Body of pancreas (tissue), 4 donors: ENCODE measurements around the gene HNRNPR. TPM values are rescaled to one million over a fixed set of nuclear protein-coding genes. Genes with fewer than 3 reads are reported as not detected.

Experiments used
- ATAC-seq: fragments of 150-250 bp; one replicate; pipeline ENCODE4 v1.9.1; 2016
- DNase-seq, 4 donors: peaks; one replicate each; pipeline ENCODE4 v3.0.0-alpha.2; 2019
- H3K27ac ChIP-seq, 4 donors: fragments of 200-600 bp; sonication (generic); 1 replicate in 3 of 4; 2 replicates in 1 of 4; pipeline versions ENCODE4 v1.5.1 to v1.6.1; 2016 to 2019; ENCODE audit warnings: mild to moderate bottlenecking in 1 of 4, mixed read lengths in 1 of 4, moderate library complexity in 1 of 4
- H3K27me3 ChIP-seq, 2 donors: fragments of 200-600 bp; sonication (generic); one replicate each; pipeline ENCODE4 v1.6.0; 2016; ENCODE audit warnings: mild to moderate bottlenecking in 1 of 2
- H3K36me3 ChIP-seq, 2 donors: fragments of 200-600 bp; sonication (generic); replicated peaks in 1 of 2; 2 replicates each; pipeline ENCODE4 v1.5.1; 2016; ENCODE audit warnings: low read depth in 2 of 2; ENCODE audit not compliant: insufficient read depth in 1 of 2
- H3K4me1 ChIP-seq: fragments of 200-600 bp; sonication (generic); one replicate; pipeline ENCODE4 v1.6.0; 2016
- H3K4me3 ChIP-seq, 2 donors: fragments of 200-600 bp; sonication (generic); 1 replicate in 1 of 2; 2 replicates in 1 of 2; pipeline ENCODE4 v1.5.1; 2016 to 2019
- H3K9me3 ChIP-seq, 3 donors: fragments of 200-600 bp; sonication (generic); 1 replicate in 2 of 3; 2 replicates in 1 of 3; pipeline ENCODE4 v1.5.1; 2016
- POLR2A ChIP-seq, 3 donors: fragments of 450-650 bp; IDR thresholded peaks; one replicate each; pipeline ENCODE4 v1.6.1; 2016; ENCODE audit warnings: antibody characterized with exemption in 3 of 3, mild to moderate bottlenecking in 2 of 3
- WGBS, 2 donors: methylation state at CpG; one replicate each; pipeline ENCODE4 v1.1.5; 2017; 5-methylcytosine and 5-hydroxymethylcytosine counted together
- intact Hi-C: fragments of 100-400 bp; cut with DNase I; formaldehyde crosslinking; loops from one replicate; pipeline ENCODE4 v1.15.1; 2023
- total RNA-seq, 2 donors: library from RNA; depleted of rRNA; stranded (reverse); fragments of >200 nt; gene quantifications; one replicate each; pipeline ENCODE4 v1.1.0, GENCODE V29; 2016
- TF ChIP-seq, protein P1 (sequence below), 7 experiments: fragments of 450-650 bp in 4 of 7; fragments of 200-600 bp in 3 of 7; sonication (generic) in 3 of 7; IDR thresholded peaks; one replicate each; pipeline ENCODE4 v1.5.1; 2016 to 2019; ENCODE audit warnings: antibody characterized with exemption in 7 of 7

HNRNPR gene
- total RNA-seq, 2 donors from 2014 or later, result 34.2 to 41.2 TPM

DNA sequence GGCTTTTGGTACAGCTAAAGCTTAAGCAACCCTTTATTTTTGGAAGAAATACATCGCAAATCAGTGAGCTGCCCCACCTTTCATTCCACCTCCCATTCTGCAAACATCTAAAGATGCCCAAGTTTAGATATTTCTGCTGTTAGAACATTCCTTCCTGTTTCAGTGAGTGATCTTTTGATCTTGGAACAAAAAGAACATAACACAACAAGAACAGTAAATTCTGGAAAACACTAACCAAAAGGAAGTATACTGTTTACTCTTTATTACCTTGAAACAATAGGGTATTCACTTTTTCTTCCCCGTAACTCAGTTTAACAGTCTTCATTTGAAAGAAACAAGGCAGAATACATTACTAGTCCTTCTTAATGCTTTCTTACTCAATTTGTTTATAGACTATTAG lies 40.6 kb downstream of the HNRNPR start:
- Histone ChIP-seq H3K27ac (no peak overlapping the region), H3K4me1 (peaks cover 5% of the 10 kb centered on the region)
- 77 to 86% methylated on average over 2 of the region's 2 CpGs for WGBS, 2 donors

DNA sequence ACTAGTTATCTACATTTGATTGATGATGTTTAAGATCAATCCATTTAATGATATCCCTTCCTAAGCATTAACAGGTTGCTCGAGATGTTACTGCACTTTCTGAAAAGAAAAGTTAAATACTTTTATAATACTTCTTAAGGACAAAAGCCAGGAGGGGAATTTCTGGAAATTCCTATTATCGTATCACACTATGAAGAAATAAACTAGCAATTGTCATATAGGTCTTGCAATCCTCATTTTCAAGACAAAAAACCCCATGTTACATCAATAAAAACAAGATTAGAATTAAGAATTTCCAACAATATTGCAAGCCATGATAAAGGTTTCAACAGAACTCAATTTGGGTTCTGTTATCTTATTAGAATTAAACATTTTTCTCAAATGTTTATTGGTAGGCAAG lies 47.2 kb downstream of the HNRNPR start:
- no peak overlapping the region for H3K4me3 ChIP-seq
- no peaks in the 10 kb centered on the region for H3K9me3 ChIP-seq
- ATAC-seq, result no peak
- H3K36me3 ChIP-seq, result peaks cover 0 to 5% of the 10 kb centered on the region in 2 donors
- WGBS, 2 donors, result 88 to 92% methylated on average over 2 of the region's 2 CpGs
- H3K27me3 ChIP-seq, result no peaks in the 10 kb centered on the region
- peaks cover 8% of the 10 kb centered on the region for H3K4me1 ChIP-seq
- H3K27ac ChIP-seq, result no peak overlapping the region
- TF ChIP-seq, protein P1, sequence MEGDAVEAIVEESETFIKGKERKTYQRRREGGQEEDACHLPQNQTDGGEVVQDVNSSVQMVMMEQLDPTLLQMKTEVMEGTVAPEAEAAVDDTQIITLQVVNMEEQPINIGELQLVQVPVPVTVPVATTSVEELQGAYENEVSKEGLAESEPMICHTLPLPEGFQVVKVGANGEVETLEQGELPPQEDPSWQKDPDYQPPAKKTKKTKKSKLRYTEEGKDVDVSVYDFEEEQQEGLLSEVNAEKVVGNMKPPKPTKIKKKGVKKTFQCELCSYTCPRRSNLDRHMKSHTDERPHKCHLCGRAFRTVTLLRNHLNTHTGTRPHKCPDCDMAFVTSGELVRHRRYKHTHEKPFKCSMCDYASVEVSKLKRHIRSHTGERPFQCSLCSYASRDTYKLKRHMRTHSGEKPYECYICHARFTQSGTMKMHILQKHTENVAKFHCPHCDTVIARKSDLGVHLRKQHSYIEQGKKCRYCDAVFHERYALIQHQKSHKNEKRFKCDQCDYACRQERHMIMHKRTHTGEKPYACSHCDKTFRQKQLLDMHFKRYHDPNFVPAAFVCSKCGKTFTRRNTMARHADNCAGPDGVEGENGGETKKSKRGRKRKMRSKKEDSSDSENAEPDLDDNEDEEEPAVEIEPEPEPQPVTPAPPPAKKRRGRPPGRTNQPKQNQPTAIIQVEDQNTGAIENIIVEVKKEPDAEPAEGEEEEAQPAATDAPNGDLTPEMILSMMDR (IDR thresholded peaks at IDR 0.05), result no peak
- TF ChIP-seq POLR2A (IDR thresholded peaks at IDR 0.05), result no peak
- intact Hi-C loops, result loop anchor here (10.0 kb wide), 1 partner anchor 48 kb away; the partner anchor contains the start of gene HNRNPR
- DNase-seq, result no peak

More for the DNA sequence above, 40.6 kb downstream of the HNRNPR start:
- Histone ChIP-seq H3K9me3 (no peaks in the 10 kb centered on the region), H3K4me3 (no peak overlapping the region), H3K27me3 (no peaks in the 10 kb centered on the region), H3K36me3 (peaks cover 0 to 5% of the 10 kb centered on the region in 2 donors)
- no peak for DNase-seq
- no peak for ATAC-seq
- intact Hi-C loops, result no loop called here
- TF ChIP-seq, protein P1 (IDR thresholded peaks at IDR 0.05), result no peak
- no peak for TF ChIP-seq POLR2A (IDR thresholded peaks at IDR 0.05)

DNA sequence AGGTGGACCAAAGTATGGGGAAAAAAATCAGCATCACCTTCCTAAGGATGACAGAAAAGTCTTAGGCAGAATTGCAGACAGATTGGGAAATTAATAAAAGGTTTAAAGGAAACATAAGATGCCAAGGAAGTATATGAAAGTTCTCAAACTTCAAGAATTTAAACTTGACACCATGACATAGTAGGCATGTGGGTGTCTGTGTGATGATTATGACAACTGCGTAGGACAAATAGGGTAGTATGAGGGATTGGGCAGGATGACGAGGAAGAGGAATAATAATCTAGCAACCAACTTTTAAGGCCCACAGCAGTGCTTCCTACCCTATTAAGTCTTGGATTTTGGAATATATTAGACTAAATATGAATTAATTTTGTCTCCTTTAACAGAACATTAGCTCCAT lies 52.4 kb downstream of the HNRNPR start:
- peaks cover 14% of the 10 kb centered on the region for H3K4me1 ChIP-seq
- WGBS, 2 donors, result 86 to 94% methylated on average over 2 of the region's 2 CpGs
- intact Hi-C loops, result loop anchor here (10.0 kb wide), 1 partner anchor 53 kb away; the partner anchor contains the start of gene HNRNPR
- H3K36me3 ChIP-seq, result no peaks in the 10 kb centered on the region
- ATAC-seq, result no peak
- TF ChIP-seq POLR2A (IDR thresholded peaks at IDR 0.05), result no peak
- TF ChIP-seq, protein P1 (IDR thresholded peaks at IDR 0.05), result no peak
- no peak overlapping the region for H3K27ac ChIP-seq
- no peaks in the 10 kb centered on the region for H3K27me3 ChIP-seq
- DNase-seq, result no peak
- H3K4me3 ChIP-seq, result no peak overlapping the region
- no peaks in the 10 kb centered on the region for H3K9me3 ChIP-seq

- TF ChIP-seq POLR2A (IDR thresholded peaks at IDR 0.05), result no peak
- TF ChIP-seq, protein P1 (IDR thresholded peaks at IDR 0.05), result no peak
- Histone ChIP-seq H3K9me3 (no peaks in the 10 kb centered on the region), H3K4me3 (no peak overlapping the region), H3K27ac (no peak overlapping the region), H3K4me1 (peaks cover 14% of the 10 kb centered on the region), H3K27me3 (no peaks in the 10 kb centered on the region), H3K36me3 (no peaks in the 10 kb centered on the region)
- WGBS, 2 donors, result 81 to 84% methylated on average over 9 of the region's 9 CpGs
- no peak for ATAC-seq
- no peak for DNase-seq
- intact Hi-C loops, result loop anchor here (10.0 kb wide), 1 partner anchor 54 kb away; the partner anchor contains the start of gene HNRNPR
These were observed 53.1 kb downstream of the HNRNPR start for GRCh38 chr1:23290836-23291565.
